SIG-M5 (cell line): ENCODE measurements around the gene VPS51.

Experiments
- DNase-seq: peaks from one replicate; lab custom pipeline; 2025; lab: John Stamatoyannopoulos, UW

The VPS51 gene

DNA sequence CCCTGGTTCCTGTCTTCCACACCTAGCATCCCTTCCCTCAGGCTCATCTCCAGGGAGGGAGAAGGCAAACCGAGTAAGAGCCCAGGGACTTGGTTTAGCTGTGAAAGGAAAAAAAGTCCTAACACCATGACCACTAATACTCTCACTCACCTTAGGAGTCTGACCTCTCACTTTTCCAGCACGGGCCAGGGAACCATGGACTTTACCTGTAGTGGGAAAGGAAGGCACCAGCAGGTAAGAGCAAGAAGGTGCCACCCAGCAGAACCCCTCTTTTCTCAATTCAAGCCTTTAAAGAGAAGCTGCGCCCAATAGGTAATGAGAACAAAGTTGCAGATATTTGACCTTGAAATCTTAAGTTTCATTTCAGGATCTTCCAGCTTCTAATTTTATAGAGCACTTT lies 24.8 kb downstream of the VPS51 start:
- no peak for DNase-seq

- DNase-seq = no peak
Observed at GRCh38 chr11:65121447-65121864, 25.4 kb downstream of the VPS51 start.

- peak; percentile 90 for DNase-seq
Observed at GRCh38 chr11:65121865-65122696, 26.1 kb downstream of the VPS51 start, which contains the start of the genes FAU and MRPL49. Gene FAU, minus strand, starts transcription at chr11:65122134. Its CDS starts 321 bp downstream, at chr11:65121813. Gene MRPL49, plus strand, starts transcription at chr11:65122321. Its CDS starts 26 bp downstream, at chr11:65122347.

- no peak for DNase-seq
Observed at GRCh38 chr11:65124480-65125196, 28.6 kb downstream of the VPS51 start.

DNA sequence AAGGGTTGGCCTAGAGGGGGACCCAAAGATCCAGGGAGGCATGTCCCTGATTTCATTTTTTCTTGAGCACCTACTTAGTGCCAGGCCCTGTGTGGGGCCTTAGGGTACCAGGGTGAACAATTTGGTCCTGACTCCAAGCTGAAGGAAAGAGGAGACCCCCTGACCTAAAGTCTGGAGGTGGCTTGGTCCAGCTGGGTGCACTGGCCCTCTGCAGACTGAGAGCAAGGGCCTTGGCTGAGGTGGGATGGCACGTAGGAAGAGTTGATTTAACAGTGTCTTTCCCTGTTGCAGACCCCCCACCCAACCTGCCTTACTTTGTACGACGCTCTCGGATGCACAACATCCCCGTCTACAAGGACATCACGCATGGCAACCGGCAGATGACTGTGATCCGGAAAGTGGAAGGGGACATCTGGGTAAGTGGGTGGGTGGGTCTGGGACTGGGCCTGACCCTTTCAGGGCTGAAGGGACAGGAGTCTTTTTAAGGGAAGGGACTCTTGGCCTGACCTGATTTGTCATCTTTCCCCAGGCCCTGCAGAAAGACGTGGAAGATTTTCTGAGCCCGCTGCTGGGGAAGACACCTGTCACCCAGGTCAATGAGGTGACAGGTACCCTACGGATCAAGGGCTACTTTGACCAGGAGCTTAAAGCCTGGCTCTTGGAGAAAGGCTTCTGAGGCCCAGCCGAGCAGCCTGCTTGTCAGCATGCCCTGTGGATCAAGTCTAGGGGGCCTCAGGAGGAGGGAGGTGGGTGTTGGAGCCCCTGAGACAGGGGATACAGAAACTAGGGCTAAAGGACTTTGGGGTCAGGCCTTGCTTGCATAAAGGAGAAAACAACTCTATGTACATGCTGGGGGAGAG lies 29.4 kb downstream of the VPS51 start:
- DNase-seq = no peak

DNA sequence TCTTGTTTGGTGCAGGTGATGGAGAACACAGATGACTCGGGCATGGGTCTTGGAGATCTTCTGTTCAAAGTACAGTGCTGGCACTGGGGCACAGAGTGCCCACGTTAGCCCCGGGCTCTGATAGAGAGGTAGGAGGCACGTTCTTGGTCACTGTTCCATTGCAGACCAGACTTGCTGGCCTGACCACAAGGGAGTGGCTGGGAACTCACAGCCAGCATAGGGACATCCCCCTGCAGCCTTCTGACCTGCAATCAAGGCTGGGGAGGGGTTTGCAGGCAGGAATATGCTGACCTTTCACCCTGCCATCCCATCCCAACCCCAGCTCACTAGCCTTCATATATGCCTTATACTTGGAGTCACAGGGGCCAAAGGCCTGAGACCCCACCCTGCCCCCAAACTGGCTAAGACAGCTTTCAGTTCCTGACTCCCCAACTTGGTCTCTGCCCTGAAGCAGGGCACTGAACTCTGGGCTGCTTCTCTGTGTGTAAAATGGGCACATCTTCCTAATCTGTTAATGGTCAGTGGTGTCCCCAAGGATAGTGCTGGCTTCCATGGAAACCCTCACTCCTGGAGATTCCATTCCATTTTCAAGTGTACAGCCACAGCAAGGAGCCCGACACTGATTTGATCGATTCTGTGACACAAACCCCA lies 30.7 kb downstream of the VPS51 start:
- DNase-seq = no peak

GRCh38 chr11:65127473-65128181 lies 31.6 kb downstream of the VPS51 start:
- DNase-seq = no peak

- no peak for DNase-seq
Observed at GRCh38 chr11:65128182-65129145, 32.5 kb downstream of the VPS51 start.

DNA sequence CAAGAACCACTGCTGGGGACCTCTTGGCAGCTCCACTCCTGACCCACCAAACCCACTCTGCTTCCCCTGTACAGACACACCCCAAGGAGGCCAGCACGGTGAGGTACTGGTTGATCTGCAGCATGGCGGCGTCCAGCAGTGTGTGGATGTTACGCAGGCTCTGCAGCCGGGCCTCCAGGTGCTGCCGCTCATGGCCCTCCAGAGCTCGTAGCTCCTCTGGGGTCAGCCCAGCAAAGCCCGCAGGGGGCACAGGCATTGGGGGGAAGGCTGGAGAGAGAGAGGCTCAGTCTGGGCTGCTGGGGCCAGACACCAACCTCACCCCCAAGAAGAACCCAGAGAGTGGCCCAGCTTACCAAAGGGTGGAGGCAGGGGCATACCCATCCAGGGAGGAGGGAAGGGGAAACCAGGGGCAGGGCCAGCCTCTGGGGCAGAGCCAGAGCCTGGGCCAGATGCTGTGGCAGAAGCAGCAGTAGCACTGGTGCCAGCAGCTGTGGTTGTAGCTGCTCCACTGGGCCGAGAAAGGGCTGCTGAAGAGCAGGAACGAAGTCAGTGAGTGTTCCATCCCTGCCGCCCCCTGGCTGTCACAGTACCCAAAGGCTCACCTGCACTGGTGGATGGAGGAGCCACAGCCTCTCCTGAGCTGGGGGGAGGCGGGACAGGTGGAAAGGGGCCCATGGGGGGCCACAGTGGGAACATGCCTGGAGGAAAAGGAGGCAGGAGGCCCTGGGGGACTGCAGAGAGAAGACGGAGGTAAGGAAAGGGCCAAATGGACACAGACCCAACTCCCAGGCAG lies 33.8 kb downstream of the VPS51 start:
- no peak for DNase-seq

DNA sequence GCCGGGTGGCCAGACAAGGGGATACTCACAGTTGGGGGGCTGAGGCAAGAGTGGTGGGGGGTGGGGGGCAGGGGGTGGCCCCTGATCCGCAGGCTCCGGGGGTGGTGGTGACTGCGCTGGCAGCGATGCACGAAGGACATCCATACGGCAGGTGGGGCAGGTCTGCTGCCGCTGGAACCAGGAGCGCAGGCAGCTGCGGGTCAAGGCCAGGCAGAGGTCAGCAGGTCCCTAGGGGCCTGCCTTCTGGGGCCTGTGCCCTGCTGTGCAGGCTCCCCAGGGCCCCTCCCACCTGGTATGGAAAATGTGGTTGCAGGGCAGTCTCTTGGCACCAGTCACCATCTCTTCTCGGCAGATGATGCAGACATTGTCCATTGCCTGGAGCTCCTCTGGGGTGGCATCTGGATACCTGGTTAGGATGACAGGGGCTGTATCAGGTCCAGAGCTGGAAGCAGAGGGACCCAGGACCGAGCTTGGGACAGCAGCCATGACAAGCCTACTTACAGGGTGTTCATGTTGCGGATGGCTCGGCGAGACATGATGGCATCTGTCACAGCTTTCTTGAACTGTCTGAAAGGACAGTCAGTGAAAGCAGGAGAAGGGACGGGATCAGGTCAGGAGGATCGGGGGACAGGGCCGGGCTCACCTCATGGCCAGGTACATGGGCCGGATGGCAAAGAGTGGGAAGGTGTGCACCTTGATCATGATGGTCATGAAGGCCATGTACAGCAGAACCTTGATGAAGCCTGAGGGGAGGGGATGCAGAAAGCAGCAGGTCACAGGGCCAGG lies 34.8 kb downstream of the VPS51 start:
- DNase-seq = no peak

DNA sequence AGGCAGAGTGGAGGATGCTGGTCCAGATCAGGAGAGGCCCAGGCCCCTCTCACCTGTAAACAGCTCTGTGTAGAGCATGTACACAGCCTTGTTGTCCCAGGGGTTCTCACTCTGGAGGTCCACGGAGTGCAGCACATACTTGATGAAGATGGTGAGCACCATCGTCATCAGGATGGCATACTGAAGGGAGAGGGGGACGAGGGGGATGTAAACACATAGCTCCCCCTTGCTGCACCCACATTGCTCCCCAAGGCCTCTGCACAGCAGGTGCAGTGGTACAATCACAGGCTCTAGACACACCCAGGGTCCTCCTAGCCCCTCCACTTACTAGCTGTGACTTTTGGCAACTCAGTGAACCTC lies 35.4 kb downstream of the VPS51 start:
- no peak for DNase-seq

- DNase-seq = no peak
Observed at GRCh38 chr11:65131895-65132237, 35.9 kb downstream of the VPS51 start.

- DNase-seq = no peak
Observed at GRCh38 chr11:65132238-65132987, 36.4 kb downstream of the VPS51 start.

- DNase-seq = no peak
Observed at GRCh38 chr11:65132988-65133700, 37.1 kb downstream of the VPS51 start.

DNA sequence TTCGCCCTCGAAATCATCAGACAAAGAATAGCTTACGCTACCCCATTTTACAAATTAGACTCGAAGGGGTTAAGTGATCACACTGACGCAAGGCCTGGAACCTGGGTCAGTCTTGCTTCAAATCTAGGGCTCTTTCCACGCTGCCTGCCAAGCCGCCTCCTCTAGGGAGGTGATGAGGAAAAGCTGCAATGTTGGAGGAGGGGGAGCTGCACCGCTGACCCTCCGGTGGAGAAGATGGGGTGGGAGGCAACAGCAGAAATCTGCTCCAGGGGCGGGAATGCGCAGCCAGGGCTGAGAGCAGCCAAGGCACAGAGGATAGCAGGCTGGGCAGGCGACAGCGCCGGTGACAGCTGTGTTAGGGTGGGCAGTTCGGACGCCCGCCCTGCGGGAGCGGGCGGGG lies 37.7 kb downstream of the VPS51 start:
- no peak for DNase-seq

DNA sequence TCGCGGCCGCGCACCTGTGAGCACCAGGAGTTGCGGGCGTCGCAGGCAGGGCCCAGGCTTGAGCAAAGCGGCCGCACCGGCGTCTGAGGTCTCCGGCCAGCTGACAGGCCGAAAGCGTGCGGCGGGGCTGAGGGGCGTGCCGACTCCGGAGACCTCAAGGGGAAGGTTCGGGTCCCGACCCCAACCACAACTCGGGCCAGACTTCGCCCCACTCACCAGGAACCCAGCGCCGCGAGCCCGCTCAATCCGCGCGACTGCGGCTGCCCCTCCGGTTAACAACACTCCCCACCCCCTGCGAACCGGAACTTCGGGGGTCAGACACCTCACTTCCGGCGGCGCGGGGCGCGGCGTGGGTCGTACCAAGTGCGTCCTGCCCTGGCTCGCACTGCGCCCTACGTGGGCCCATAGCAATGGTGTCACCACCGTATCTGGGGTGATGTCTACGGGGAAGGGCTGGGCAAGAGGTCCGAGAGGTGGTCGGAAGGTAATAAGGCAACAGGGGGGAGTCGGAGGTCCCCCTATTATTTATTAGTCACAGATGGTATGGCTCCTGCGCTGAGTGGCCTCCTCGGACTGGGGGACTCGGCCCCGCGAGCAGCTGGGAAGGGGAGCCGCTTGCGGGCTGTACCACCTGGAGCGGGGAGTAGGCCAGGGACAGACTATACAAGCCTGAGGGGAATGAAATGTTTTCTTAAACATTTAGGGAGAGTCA lies 38.4 kb downstream of the VPS51 start, which contains the start of gene SYVN1:
TSS of gene SYVN1 (minus strand) at position 280 of the 712 bp plus-strand sequence. CDS start 918 bp downstream, outside the sequence.
- DNase-seq = peak; percentile 21
